ENCODE measurements around the gene HRH2.

DNA sequence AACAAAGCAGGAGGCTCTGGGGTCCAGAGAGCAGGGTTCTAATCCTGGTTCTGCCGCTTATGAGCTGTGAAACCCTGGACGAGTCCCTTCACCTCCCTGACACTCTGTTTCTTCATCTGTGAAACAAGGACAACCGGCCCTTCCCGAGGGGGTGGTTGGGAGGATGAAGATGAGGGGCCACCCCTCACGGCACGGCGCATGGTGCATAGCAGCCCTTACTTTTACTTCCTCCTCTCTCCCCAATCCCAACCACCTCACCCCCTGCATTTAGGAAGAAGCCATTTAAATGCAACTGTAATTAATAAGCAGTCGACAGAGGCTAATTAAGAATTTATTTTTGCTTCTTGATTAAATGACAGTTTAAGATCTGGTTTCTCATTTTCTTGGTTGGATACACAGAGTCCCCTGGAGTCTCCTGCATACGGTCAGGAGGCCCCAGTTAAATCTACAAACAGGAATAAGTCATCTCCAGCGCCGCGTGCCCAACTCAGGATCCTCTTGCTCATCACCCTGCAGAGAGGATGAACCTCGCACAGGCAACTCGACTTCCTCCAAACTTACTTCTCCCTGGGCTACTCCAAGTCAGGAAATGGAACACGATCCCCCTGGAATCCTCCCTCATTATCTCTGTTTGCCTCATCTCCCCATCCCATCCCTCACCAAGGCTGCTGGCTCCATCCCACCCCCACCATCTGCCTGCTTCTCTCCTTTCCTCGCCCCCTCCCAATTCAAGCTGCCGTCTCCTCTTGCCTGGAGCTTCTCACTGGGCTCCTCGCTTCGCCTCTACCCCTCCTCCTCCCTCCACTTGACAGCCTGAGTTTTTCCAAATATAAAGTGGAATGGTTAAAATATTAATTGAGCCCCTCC lies 95.9 kb downstream of the HRH2 start:
- TF ChIP-seq, protein P1, sequence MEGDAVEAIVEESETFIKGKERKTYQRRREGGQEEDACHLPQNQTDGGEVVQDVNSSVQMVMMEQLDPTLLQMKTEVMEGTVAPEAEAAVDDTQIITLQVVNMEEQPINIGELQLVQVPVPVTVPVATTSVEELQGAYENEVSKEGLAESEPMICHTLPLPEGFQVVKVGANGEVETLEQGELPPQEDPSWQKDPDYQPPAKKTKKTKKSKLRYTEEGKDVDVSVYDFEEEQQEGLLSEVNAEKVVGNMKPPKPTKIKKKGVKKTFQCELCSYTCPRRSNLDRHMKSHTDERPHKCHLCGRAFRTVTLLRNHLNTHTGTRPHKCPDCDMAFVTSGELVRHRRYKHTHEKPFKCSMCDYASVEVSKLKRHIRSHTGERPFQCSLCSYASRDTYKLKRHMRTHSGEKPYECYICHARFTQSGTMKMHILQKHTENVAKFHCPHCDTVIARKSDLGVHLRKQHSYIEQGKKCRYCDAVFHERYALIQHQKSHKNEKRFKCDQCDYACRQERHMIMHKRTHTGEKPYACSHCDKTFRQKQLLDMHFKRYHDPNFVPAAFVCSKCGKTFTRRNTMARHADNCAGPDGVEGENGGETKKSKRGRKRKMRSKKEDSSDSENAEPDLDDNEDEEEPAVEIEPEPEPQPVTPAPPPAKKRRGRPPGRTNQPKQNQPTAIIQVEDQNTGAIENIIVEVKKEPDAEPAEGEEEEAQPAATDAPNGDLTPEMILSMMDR (IDR thresholded peaks at IDR 0.05) = no peak
- TF ChIP-seq POLR2A (IDR thresholded peaks at IDR 0.05) = no peak
